Measurements from ENCODE around the gene OPCML.

- TF ChIP-seq CTCF (IDR thresholded peaks at IDR 0.05; ENCODE audit: insufficient read depth, low read length) (no peak), GABPA (IDR thresholded peaks at IDR 0.05; ENCODE audit: low read depth) (no peak), POLR2AphosphoS5 (IDR thresholded peaks at IDR 0.05; ENCODE audit: low read depth) (no peak), SPI1 (IDR thresholded peaks at IDR 0.05; ENCODE audit: borderline replicate concordance, low read depth) (no peak), REST (IDR thresholded peaks at IDR 0.05; ENCODE audit: insufficient replicate concordance, low read depth) (no peak)
Measured at GRCh38 chr11:133219543-133219942, 312.8 kb downstream of the OPCML start.

All from HL-60 (cell line).